SU-DHL-6 (cell line): Measurements from ENCODE around the gene HMCES.

Source experiments
- H2AFZ ChIP-seq: fragments of 200-600 bp; sonication (generic); 2 replicates; pipeline ENCODE4 v1.6.1; 2014; ENCODE audit warnings: low read depth, mild to moderate bottlenecking, moderate library complexity, mixed read lengths, antibody characterized with exemption, low read length; ENCODE audit not compliant: severe bottlenecking
- H3F3A ChIP-seq: fragments of 200-600 bp; shearing (Covaris generic); 2 replicates; pipeline ENCODE4 v1.6.0; 2016; ENCODE audit warnings: antibody characterized with exemption, mild to moderate bottlenecking; ENCODE audit not compliant: insufficient read depth
- H3K27ac ChIP-seq: fragments of 200-600 bp; sonication (generic); 2 replicates; pipeline ENCODE4 v1.5.1; 2016; ENCODE audit warnings: low read depth, mild to moderate bottlenecking, low read length, moderate library complexity, mixed read lengths
- H3K27me3 ChIP-seq: fragments of 200-600 bp; sonication (generic), shearing (Covaris generic); 2 replicates; pipeline ENCODE4 v1.6.0; 2014; ENCODE audit warnings: mild to moderate bottlenecking, low read length
- H3K36me3 ChIP-seq: fragments of 200-600 bp; sonication (generic); 2 replicates; pipeline ENCODE4 v1.6.1; 2014; ENCODE audit warnings: mild to moderate bottlenecking, low read length, mixed read lengths
- H3K4me2 ChIP-seq: fragments of 300-600, 200-600 bp; shearing (Covaris generic), sonication (generic); 2 replicates; pipeline ENCODE4 v1.6.0; 2014; ENCODE audit warnings: low read length, low read depth, mild to moderate bottlenecking; ENCODE audit not compliant: poor library complexity, severe bottlenecking
- H3K4me3 ChIP-seq: fragments of 200-600 bp; sonication (generic); 2 replicates; pipeline ENCODE4 v1.5.1; 2014; ENCODE audit warnings: antibody characterized with exemption, low read length, mild to moderate bottlenecking, mixed read lengths; ENCODE audit not compliant: insufficient read depth, poor library complexity, severe bottlenecking
- H3K79me2 ChIP-seq: fragments of 200-600 bp; sonication (generic); 2 replicates; pipeline ENCODE4 v1.6.1; 2014; ENCODE audit warnings: mild to moderate bottlenecking, low read length, moderate library complexity; ENCODE audit not compliant: insufficient read depth
- H3K9ac ChIP-seq: fragments of 200-600 bp; sonication (generic); 2 replicates; pipeline ENCODE4 v1.7.0; 2014; ENCODE audit warnings: mild to moderate bottlenecking, low read length
- H3K9me2 ChIP-seq: fragments of 200-600 bp; sonication (generic); replicated peaks from 2 replicates; pipeline ENCODE4 v1.6.1; 2014; ENCODE audit warnings: low read length; ENCODE audit not compliant: insufficient read depth
- H3K9me3 ChIP-seq: fragments of 200-600 bp; sonication (generic); 2 replicates; pipeline ENCODE4 v1.6.1; 2014; ENCODE audit warnings: low read length, mixed read lengths; ENCODE audit not compliant: insufficient read depth
- H4K20me1 ChIP-seq: fragments of 200-600 bp; sonication (generic); 2 replicates; pipeline ENCODE4 v1.6.1; 2014; ENCODE audit warnings: low read depth, mild to moderate bottlenecking, antibody characterized with exemption, low read length, moderate library complexity, mixed read lengths
- EZH2phosphoT487 ChIP-seq: fragments of 200-600 bp; sonication (generic), shearing (Covaris generic); conservative IDR thresholded peaks from 2 replicates; pipeline ENCODE4 v1.6.1; 2018; ENCODE audit warnings: mild to moderate bottlenecking, antibody characterized with exemption, low read length, moderate library complexity, mixed read lengths
- TF ChIP-seq, protein P1 (sequence below): fragments of 200-600 bp; sonication (generic); IDR thresholded peaks from one replicate; pipeline ENCODE4 v1.5.1; 2017; ENCODE audit warnings: antibody characterized with exemption, mild to moderate bottlenecking, low read length, moderate library complexity; ENCODE audit not compliant: insufficient read depth, poor library complexity, severe bottlenecking

The HMCES gene

GRCh38 chr3:129231331-129232119, 47.1 kb upstream of the HMCES start:
- Histone ChIP-seq H3K36me3 (no peaks in the 10 kb centered on the region), H4K20me1 (no peaks in the 10 kb centered on the region), H3K9me3 (no peaks in the 10 kb centered on the region), H3K9me2 (no peaks in the 10 kb centered on the region), H3K79me2 (no peaks in the 10 kb centered on the region), H3K27ac (no peak overlapping the region), H3K27me3 (no peaks in the 10 kb centered on the region), H3K4me2 (no peak overlapping the region), H3K9ac (no peak overlapping the region), H3F3A (0 out of 2 replicates have a peak, but pooled peaks cover 5% of the 10 kb centered on the region), H2AFZ (no peak overlapping the region), H3K4me3 (no peak overlapping the region)
- TF ChIP-seq, protein P1, sequence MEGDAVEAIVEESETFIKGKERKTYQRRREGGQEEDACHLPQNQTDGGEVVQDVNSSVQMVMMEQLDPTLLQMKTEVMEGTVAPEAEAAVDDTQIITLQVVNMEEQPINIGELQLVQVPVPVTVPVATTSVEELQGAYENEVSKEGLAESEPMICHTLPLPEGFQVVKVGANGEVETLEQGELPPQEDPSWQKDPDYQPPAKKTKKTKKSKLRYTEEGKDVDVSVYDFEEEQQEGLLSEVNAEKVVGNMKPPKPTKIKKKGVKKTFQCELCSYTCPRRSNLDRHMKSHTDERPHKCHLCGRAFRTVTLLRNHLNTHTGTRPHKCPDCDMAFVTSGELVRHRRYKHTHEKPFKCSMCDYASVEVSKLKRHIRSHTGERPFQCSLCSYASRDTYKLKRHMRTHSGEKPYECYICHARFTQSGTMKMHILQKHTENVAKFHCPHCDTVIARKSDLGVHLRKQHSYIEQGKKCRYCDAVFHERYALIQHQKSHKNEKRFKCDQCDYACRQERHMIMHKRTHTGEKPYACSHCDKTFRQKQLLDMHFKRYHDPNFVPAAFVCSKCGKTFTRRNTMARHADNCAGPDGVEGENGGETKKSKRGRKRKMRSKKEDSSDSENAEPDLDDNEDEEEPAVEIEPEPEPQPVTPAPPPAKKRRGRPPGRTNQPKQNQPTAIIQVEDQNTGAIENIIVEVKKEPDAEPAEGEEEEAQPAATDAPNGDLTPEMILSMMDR = no peak
- no peak for TF ChIP-seq EZH2phosphoT487

GRCh38 chr3:129233538-129233937, 45.1 kb upstream of the HMCES start:
- Histone ChIP-seq H3K36me3 (no peaks in the 10 kb centered on the region), H3F3A (0 out of 2 replicates have a peak, but pooled peaks cover 5% of the 10 kb centered on the region), H3K9ac (no peak overlapping the region), H3K4me2 (no peak overlapping the region), H3K27me3 (no peaks in the 10 kb centered on the region), H3K9me2 (no peaks in the 10 kb centered on the region), H3K9me3 (no peaks in the 10 kb centered on the region), H3K4me3 (no peak overlapping the region), H3K27ac (no peak overlapping the region), H4K20me1 (no peaks in the 10 kb centered on the region), H2AFZ (no peak overlapping the region), H3K79me2 (no peaks in the 10 kb centered on the region)
- no peak for TF ChIP-seq EZH2phosphoT487
- TF ChIP-seq, protein P1 = no peak

DNA sequence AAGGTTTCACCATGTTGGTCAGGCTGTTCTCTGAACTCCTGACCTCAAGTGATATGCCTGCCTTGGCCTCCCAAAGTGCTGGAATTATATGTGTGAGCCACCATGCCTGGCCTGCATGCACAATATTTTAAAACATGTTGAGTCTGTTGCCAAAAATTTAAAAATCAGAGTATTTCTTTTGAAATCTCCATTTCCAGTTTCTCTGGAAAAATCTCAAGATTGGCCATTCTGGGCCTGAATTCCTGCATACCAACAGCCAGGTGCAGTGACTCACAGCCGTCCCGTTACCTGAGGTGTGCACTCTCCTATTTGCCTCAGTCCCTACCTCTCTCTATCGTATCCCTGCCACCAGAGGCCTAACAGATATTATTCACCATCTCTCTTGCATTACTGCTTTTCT, 44.2 kb upstream of the HMCES start:
- Histone ChIP-seq H3K27me3 (no peaks in the 10 kb centered on the region), H3K9me2 (no peaks in the 10 kb centered on the region), H3K4me2 (peak overlapping the region; percentile 22), H2AFZ (no peak overlapping the region), H3K36me3 (no peaks in the 10 kb centered on the region), H3K9me3 (no peaks in the 10 kb centered on the region), H4K20me1 (no peaks in the 10 kb centered on the region), H3K79me2 (no peaks in the 10 kb centered on the region), H3K4me3 (no peak overlapping the region), H3F3A (0 out of 2 replicates have a peak, but pooled peaks cover 5% of the 10 kb centered on the region), H3K9ac (no peak overlapping the region), H3K27ac (no peak overlapping the region)
- TF ChIP-seq, protein P1 = no peak
- TF ChIP-seq EZH2phosphoT487 = no peak
